DND-41 (cell line): ENCODE measurements around the gene FBLIM1.

Experiments
- ATAC-seq: fragments of 200-7000 bp; cut with Tn5 transposase; 3 replicates; pipeline ENCODE4 v1.9.1; 2021; ENCODE audit warnings: low read depth; ENCODE audit not compliant: insufficient read depth
- DNase-seq: peaks from one replicate; pipeline ENCODE4 v3.0.0-alpha.2; 2020
- H2AFZ ChIP-seq: 2 replicates; pipeline ENCODE4 v1.6.0; 2012; ENCODE audit warnings: low read depth, low read length
- H3K27ac ChIP-seq: 2 replicates; pipeline ENCODE4 v1.5.1; 2012; ENCODE audit warnings: low read length, inconsistent platforms
- H3K27me3 ChIP-seq: fragments of 200-600 bp; sonication (generic); 2 replicates; pipeline ENCODE4 v1.6.0; 2012; ENCODE audit warnings: low read length, mild to moderate bottlenecking, inconsistent platforms; ENCODE audit not compliant: insufficient read depth, poor library complexity
- H3K36me3 ChIP-seq: 2 replicates; pipeline ENCODE4 v1.5.1; 2012; ENCODE audit warnings: low read length, inconsistent platforms; ENCODE audit not compliant: insufficient read depth
- H3K4me1 ChIP-seq: 2 replicates; pipeline ENCODE4 v1.5.1; 2012; ENCODE audit warnings: mild to moderate bottlenecking, low read length; ENCODE audit not compliant: insufficient read depth
- H3K4me2 ChIP-seq: 2 replicates; pipeline ENCODE4 v1.6.0; 2012; ENCODE audit warnings: mild to moderate bottlenecking, moderate library complexity, low read length, inconsistent platforms; ENCODE audit not compliant: insufficient read depth
- H3K4me3 ChIP-seq, 2 experiments: fragments of 200-600 bp in 1 of 2; shearing (Covaris generic) in 1 of 2; 2 replicates each; pipeline ENCODE4 v1.5.1; 2012 to 2016; ENCODE audit warnings: inconsistent platforms in 2 of 2, low read length in 2 of 2, mild to moderate bottlenecking in 2 of 2, low read depth in 1 of 2, moderate library complexity in 1 of 2
- H3K79me2 ChIP-seq: 2 replicates; pipeline ENCODE4 v1.6.0; 2012; ENCODE audit warnings: low read length, inconsistent platforms; ENCODE audit not compliant: insufficient read depth
- H3K9ac ChIP-seq: 2 replicates; pipeline ENCODE4 v1.6.0; 2012; ENCODE audit warnings: low read depth, mild to moderate bottlenecking, inconsistent platforms, low read length, moderate library complexity
- H3K9me3 ChIP-seq: 2 replicates; pipeline ENCODE4 v1.5.1; 2012; ENCODE audit warnings: low read length, moderate library complexity, mild to moderate bottlenecking, inconsistent platforms; ENCODE audit not compliant: insufficient read depth, severe bottlenecking
- H4K20me1 ChIP-seq: 2 replicates; pipeline ENCODE4 v1.6.0; 2012; ENCODE audit warnings: low read length; ENCODE audit not compliant: insufficient read depth
- EZH2 ChIP-seq: IDR thresholded peaks from 3 replicates; pipeline ENCODE4 v1.6.1; 2012; ENCODE audit warnings: borderline replicate concordance, low read depth, mild to moderate bottlenecking, moderate library complexity, low read length, inconsistent platforms; ENCODE audit not compliant: severe bottlenecking
- TF ChIP-seq, protein P1 (sequence below): IDR thresholded peaks from 2 replicates; pipeline ENCODE4 v1.5.1; 2012; ENCODE audit warnings: borderline replicate concordance, low read length, moderate library complexity, mild to moderate bottlenecking; ENCODE audit not compliant: poor library complexity, severe bottlenecking; ENCODE audit errors: extremely low read depth

Gene FBLIM1

DNA sequence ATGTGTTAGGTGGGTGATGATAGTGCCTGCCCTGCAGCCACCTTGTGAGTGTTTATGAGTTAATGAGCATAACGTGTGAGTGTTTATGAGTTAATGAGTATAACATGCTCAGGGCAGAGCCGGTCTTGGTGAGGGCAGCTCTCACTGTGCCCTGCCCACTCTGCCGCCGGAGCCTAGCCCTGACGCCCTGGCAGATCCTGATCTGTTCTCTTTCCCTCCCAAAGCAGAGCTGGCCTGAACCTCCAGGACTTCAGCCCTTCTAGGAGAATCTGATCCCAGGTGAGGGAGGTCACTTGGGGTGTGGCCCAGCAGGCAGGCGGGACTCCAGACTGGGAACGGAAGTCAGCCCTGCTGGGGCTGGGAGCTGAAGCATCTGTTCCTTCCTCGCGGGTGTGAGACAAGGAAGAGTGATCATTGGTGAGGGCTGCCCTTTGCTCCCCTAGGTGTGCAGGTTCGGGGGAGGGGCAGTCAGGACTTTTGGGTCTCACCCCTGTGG, 5.7 kb downstream of the FBLIM1 start:
- Histone ChIP-seq H3K4me1 (no peaks in the 10 kb centered on the region), H4K20me1 (no peaks in the 10 kb centered on the region), H2AFZ (no peak overlapping the region), H3K36me3 (no peaks in the 10 kb centered on the region), H3K4me2 (no peak overlapping the region), H3K9ac (no peak overlapping the region), H3K27me3 (no peaks in the 10 kb centered on the region), H3K27ac (no peak overlapping the region), H3K9me3 (no peaks in the 10 kb centered on the region), H3K79me2 (no peaks in the 10 kb centered on the region), H3K4me3 (no peak overlapping the region)
- TF ChIP-seq, protein P1, sequence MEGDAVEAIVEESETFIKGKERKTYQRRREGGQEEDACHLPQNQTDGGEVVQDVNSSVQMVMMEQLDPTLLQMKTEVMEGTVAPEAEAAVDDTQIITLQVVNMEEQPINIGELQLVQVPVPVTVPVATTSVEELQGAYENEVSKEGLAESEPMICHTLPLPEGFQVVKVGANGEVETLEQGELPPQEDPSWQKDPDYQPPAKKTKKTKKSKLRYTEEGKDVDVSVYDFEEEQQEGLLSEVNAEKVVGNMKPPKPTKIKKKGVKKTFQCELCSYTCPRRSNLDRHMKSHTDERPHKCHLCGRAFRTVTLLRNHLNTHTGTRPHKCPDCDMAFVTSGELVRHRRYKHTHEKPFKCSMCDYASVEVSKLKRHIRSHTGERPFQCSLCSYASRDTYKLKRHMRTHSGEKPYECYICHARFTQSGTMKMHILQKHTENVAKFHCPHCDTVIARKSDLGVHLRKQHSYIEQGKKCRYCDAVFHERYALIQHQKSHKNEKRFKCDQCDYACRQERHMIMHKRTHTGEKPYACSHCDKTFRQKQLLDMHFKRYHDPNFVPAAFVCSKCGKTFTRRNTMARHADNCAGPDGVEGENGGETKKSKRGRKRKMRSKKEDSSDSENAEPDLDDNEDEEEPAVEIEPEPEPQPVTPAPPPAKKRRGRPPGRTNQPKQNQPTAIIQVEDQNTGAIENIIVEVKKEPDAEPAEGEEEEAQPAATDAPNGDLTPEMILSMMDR, result no peak
- DNase-seq (no peak), ATAC-seq (no peak)

GRCh38 chr1:15764890-15765289, 6.3 kb downstream of the FBLIM1 start:
- Histone ChIP-seq H3K9me3 (no peaks in the 10 kb centered on the region), H3K4me1 (no peaks in the 10 kb centered on the region), H4K20me1 (no peaks in the 10 kb centered on the region), H3K27me3 (no peaks in the 10 kb centered on the region), H3K36me3 (no peaks in the 10 kb centered on the region), H3K79me2 (no peaks in the 10 kb centered on the region), H3K27ac (no peak overlapping the region), H2AFZ (no peak overlapping the region), H3K4me2 (no peak overlapping the region), H3K9ac (no peak overlapping the region), H3K4me3 (no peak overlapping the region)
- TF ChIP-seq, protein P1, result no peak
- TF ChIP-seq EZH2, result no peak
- DNase-seq (no peak), ATAC-seq (no peak)

DNA sequence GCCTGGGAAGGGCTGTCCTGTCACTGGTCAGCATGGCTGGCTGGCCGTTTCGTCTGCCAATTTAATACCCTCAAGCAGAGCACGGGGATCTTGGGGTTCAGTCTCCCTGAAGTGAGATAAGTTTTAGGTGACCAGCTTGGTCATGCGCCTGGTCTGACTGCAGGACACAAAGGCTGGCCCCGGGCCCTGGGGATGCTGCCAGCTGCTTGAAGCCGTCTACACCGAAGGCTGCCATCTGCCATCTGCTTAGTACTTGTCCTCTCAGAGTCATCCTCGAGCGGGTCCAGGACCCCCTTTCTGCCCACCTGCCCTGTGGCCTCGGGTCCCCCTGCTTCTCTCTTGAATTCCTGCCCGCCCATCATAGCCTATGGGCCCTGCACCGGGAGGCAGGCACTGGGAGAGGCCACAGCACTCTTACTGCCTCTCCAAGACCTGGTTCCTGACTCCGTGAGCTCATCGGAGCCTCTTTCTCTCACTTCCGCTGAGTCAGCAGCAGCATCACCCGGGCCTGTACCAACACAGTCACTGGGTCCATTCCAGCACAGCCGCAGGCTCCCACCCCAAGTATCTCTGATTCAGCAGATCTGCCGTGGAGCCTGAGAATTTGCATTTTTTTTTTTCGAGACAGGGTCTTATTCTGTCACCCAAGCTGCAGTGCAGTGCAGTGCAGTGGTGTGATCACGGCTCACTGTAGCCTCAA, 7.0 kb downstream of the FBLIM1 start:
- H3K4me1 ChIP-seq, result no peaks in the 10 kb centered on the region
- no peaks in the 10 kb centered on the region for H3K36me3 ChIP-seq
- H3K9me3 ChIP-seq, result no peaks in the 10 kb centered on the region
- TF ChIP-seq EZH2, result no peak
- TF ChIP-seq, protein P1, result no peak
- H3K79me2 ChIP-seq, result no peaks in the 10 kb centered on the region
- H4K20me1 ChIP-seq, result no peaks in the 10 kb centered on the region
- H3K27ac ChIP-seq, result no peak overlapping the region
- no peaks in the 10 kb centered on the region for H3K27me3 ChIP-seq
- no peak overlapping the region for H2AFZ ChIP-seq
- H3K4me3 ChIP-seq, result no peak overlapping the region
- DNase-seq (no peak), ATAC-seq (no peak)
- H3K4me2 ChIP-seq, result no peak overlapping the region
- H3K9ac ChIP-seq, result no peak overlapping the region
